K562 (cell line): ENCODE results near the gene FRMD4A. TPM values are rescaled to one million over a fixed set of nuclear protein-coding genes. Genes with fewer than 3 reads are reported as not detected.

ENCODE experiments used
- ATAC-seq: fragments of 200-7000 bp; cut with Tn5 transposase; 3 replicates; pipeline ENCODE4 v1.9.1; 2020; ENCODE audit warnings: moderate library complexity
- BruUV-seq: library from RNA; stranded (reverse); fragments of 400-500 nt; replicated peaks from 2 replicates; lab custom pipeline; 2021; lab: Mats Ljungman, UMichigan
- CTCF ChIA-PET: fragments of 300-600 bp; formaldehyde crosslinking; extraction: SDS; loops from one replicate; lab custom pipeline; 2021; ENCODE audit warnings: low intra/inter-chr PET ratio; lab: Yijun Ruan, JAX
- POLR2A ChIA-PET: fragments of 300-600, 350-650 bp; sonication (Branson Sonifier 250); formaldehyde crosslinking; extraction: SDS; loops from one replicate; lab custom pipeline; 2021; ENCODE audit warnings: antibody characterized with exemption, inconsistent platforms; lab: Yijun Ruan, JAX
- DNase-seq, 4 experiments: peaks; one replicate each; pipeline versions ENCODE4 v3.0.0 to v3.0.0-alpha.2; 2011 to 2018; ENCODE audit warnings: low spot score in 3 of 4, mixed read lengths in 3 of 4; ENCODE audit errors: extremely low read depth in 1 of 4
- FAIRE-seq: peaks from 2 replicates; lab custom pipeline; 2011; peaks lifted over from hg19 to GRCh38; lab: Jason Lieb, UNC
- H2AFZ ChIP-seq: 2 replicates; pipeline ENCODE4 v1.6.0; 2011; ENCODE audit warnings: low read depth, low read length, control low read depth, inconsistent platforms
- H3K27ac ChIP-seq: fragments of 200-600 bp; 3 replicates; pipeline ENCODE4 v1.8.0; 2011; ENCODE audit warnings: low read depth, mild to moderate bottlenecking, control low read depth, inconsistent platforms, low read length, moderate library complexity, mixed read lengths; ENCODE audit errors: extremely low read depth
- H3K27me3 ChIP-seq, 2 experiments: fragments of 300-600 bp in 1 of 2; 2 replicates in 1 of 2; 3 replicates in 1 of 2; pipeline versions ENCODE4 v1.6.0 to v1.8.0; 2011; ENCODE audit warnings: inconsistent platforms in 2 of 2, low read length in 2 of 2, mild to moderate bottlenecking in 1 of 2, mixed read lengths in 1 of 2, moderate library complexity in 1 of 2; ENCODE audit not compliant: control insufficient read depth in 2 of 2, insufficient read depth in 2 of 2
- H3K36me3 ChIP-seq: fragments of 300-600 bp; 3 replicates; pipeline ENCODE4 v1.8.0; 2011; ENCODE audit warnings: mild to moderate bottlenecking, low read length, inconsistent platforms; ENCODE audit not compliant: control insufficient read depth, insufficient read depth
- H3K4me1 ChIP-seq, 2 experiments: fragments of 200-600 bp in 1 of 2; replicated peaks in 1 of 2; 2 replicates in 1 of 2; 3 replicates in 1 of 2; pipeline versions ENCODE4 v1.5.1 to v1.8.0; 2011; ENCODE audit warnings: inconsistent platforms in 2 of 2, low read length in 2 of 2, mild to moderate bottlenecking in 1 of 2, mixed read lengths in 1 of 2, moderate library complexity in 1 of 2; ENCODE audit not compliant: control insufficient read depth in 2 of 2, insufficient read depth in 2 of 2
- H3K4me2 ChIP-seq: 2 replicates; pipeline ENCODE4 v1.6.1; 2011; ENCODE audit warnings: low read length, control low read depth, inconsistent platforms, mixed read lengths; ENCODE audit not compliant: insufficient read depth
- H3K4me3 ChIP-seq: fragments of 200-600 bp; sonication (generic), shearing (Covaris generic); 2 replicates; pipeline ENCODE4 v1.5.1; 2016; ENCODE audit warnings: control low read depth, inconsistent platforms
- H3K79me2 ChIP-seq: fragments of 200-600 bp; 3 replicates; pipeline ENCODE4 v1.8.0; 2011; ENCODE audit warnings: low read length, inconsistent platforms; ENCODE audit not compliant: control insufficient read depth, insufficient read depth
- H3K9ac ChIP-seq, 2 experiments: 2 replicates each; pipeline versions ENCODE4 v1.6.0 to v1.6.1; 2011; ENCODE audit warnings: low read depth in 2 of 2, low read length in 2 of 2, control low read depth in 1 of 2, inconsistent platforms in 1 of 2, mild to moderate bottlenecking in 1 of 2, mixed read lengths in 1 of 2; ENCODE audit not compliant: insufficient read depth in 1 of 2
- H3K9me1 ChIP-seq: one replicate; pipeline ENCODE4 v1.6.0; 2011; ENCODE audit warnings: inconsistent platforms, mild to moderate bottlenecking, low read length, moderate library complexity; ENCODE audit not compliant: control insufficient read depth, insufficient read depth
- H3K9me3 ChIP-seq: replicated peaks from 2 replicates; pipeline ENCODE4 v1.5.1; 2011; ENCODE audit warnings: low read depth, low read length, inconsistent platforms; ENCODE audit not compliant: control insufficient read depth, insufficient read depth
- H4K20me1 ChIP-seq: replicated peaks from 2 replicates; pipeline ENCODE4 v1.6.1; 2011; ENCODE audit warnings: low read length, inconsistent platforms, mixed read lengths; ENCODE audit not compliant: control insufficient read depth, insufficient read depth
- FOS ChIP-seq: IDR thresholded peaks from 3 replicates; pipeline ENCODE4 v1.6.1; 2011; ENCODE audit not compliant: insufficient read length; ENCODE audit errors: extremely low read depth
- RREB1 ChIP-seq: fragments of 250-450 bp; sonication (Bioruptor Pico); IDR thresholded peaks from 2 replicates; pipeline ENCODE4 v1.4.0; 2020
- ZNF551 ChIP-seq: fragments of 250-450 bp; sonication (Bioruptor Pico); IDR thresholded peaks from 2 replicates; pipeline ENCODE4 v1.5.0; 2021; ENCODE audit warnings: mild to moderate bottlenecking, moderate library complexity
- WGBS: fragments of 100-300 bp; shearing (Covaris generic); methylation state at CpG from one replicate; pipeline ENCODE4 v1.1.6; 2016; ENCODE audit warnings: low coverage, mixed read lengths; ENCODE audit not compliant: insufficient coverage; ENCODE audit errors: missing lambda C conversion rate; 5-methylcytosine and 5-hydroxymethylcytosine counted together
- in situ Hi-C: fragments of 300-500 bp; cut with MboI; formaldehyde crosslinking; loops from 4 replicates; pipeline ENCODE4 v1.15.0; 2018; ENCODE audit warnings: inconsistent platforms, mixed read lengths
- intact Hi-C: fragments of 100-400 bp; cut with micrococcal nuclease; formaldehyde crosslinking; loops from 2 replicates; pipeline ENCODE4 v1.14.2; 2022
- polyA plus RNA-seq, 8 experiments: library from polyadenylated mRNA; depleted of rRNA in 4 of 8; stranded (reverse) in 5 of 8; unstranded in 3 of 8; fragments of >200 nt; fragmentation: Nextera tagmentation in 2 of 8; fragmentation: Illumina TruSeq in 1 of 8; extraction: Ambion mirVana in 2 of 8; extraction: Trizol in 1 of 8; gene quantifications; 2 replicates each; pipeline versions ENCODE4 v1.2.1 to v1.2.3, GENCODE V29; 2011 to 2014; ENCODE audit warnings: inconsistent platforms in 1 of 8, missing spikeins in 1 of 8
- total RNA-seq, 7 experiments: library from RNA; depleted of rRNA in 6 of 7; stranded (reverse); fragments of >200 nt in 6 of 7; fragmentation: Illumina TruSeq in 2 of 7; extraction: Trizol in 2 of 7; gene quantifications; 2 replicates each; pipeline versions ENCODE4 v1.2.1 to v1.2.3, GENCODE V29; 2011 to 2021; ENCODE audit warnings: low replicate concordance in 1 of 7

The FRMD4A gene
- total and polyA plus RNA-seq, 9 of the 15 experiments (the other 6 are each of a cell fraction or from before 2014, with no cell fraction given) = 0.80 to 5.2 (median 3.0) TPM

- TF ChIP-seq RREB1 (CRISPR knock-in tag) = no peak
Observed at GRCh38 chr10:13681095-13681494, 649.6 kb downstream of the FRMD4A start (continued).

DNA sequence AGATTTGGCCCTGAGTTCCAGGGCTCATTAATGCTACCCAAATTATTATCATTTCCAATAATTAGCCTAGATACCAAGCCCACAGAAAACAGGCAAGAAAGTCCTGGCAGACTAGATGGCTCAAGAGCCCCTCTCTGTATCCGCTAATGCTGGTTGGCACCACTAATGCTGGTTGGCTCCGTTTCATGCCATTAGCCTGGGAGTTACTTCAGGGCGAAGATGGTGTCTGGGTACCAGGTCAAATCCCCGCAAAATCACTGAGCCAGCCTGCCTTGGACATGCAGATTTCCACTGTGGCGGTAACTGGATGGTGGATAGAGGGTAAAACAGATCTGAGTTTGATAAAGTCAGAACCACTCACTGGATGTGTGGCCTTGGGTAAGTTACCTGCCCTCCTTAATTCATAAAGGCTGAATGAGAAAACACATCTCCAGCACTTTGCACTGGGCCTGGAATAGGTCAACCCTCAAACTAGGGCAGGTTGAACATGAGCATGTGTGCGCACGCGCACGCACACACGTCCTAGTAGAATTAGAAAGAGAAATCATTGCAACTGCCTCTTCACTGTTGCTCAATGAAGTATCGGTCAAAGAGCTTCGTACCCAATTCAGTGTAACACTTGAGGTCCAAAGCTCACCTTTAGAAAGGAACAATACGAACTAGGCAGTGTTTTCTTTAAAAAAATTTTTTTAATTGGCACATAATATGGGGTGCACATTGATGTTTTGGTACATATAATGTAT lies 652.5 kb downstream of the FRMD4A start:
- TF ChIP-seq FOS (no peak), ZNF551 (no peak)
- no peak for FAIRE-seq
- 0 out of 2 replicates have a peak, but pooled peaks cover 6% of the 10 kb centered on the region for H4K20me1 ChIP-seq
- intact Hi-C loops = no loop called here
- no peak overlapping the region for H3K4me2 ChIP-seq
- H2AFZ ChIP-seq = no peak overlapping the region
- H3K4me3 ChIP-seq = no peak overlapping the region
- H3K79me2 ChIP-seq = no peaks in the 10 kb centered on the region
- ATAC-seq = no peak
- H3K9me1 ChIP-seq = no peaks in the 10 kb centered on the region
- no peaks in the 10 kb centered on the region for H3K27me3 ChIP-seq
- DNase-seq = no peak
- H3K9me3 ChIP-seq = no peaks in the 10 kb centered on the region
- 56% methylated on average over 13 of the region's 13 CpGs for WGBS
- no peaks in the 10 kb centered on the region for H3K4me1 ChIP-seq
- CTCF ChIA-PET = no interaction called here
- no peaks in the 10 kb centered on the region for H3K36me3 ChIP-seq
- no peak overlapping the region for H3K9ac ChIP-seq
- in situ Hi-C loops = no loop called here
- POLR2A ChIA-PET = interaction anchor here (1.5 kb wide), 1 partner anchor 16 kb away, joined by 4 read pairs; no protein-coding TSS in a partner anchor
- H3K27ac ChIP-seq = no peak overlapping the region
- BruUV-seq = no TSS peak
